Measurements from ENCODE around the gene ETNK2.
"Not testable (repeated sequence)": the region's sequence is repeated elsewhere in the genome, so short reads cannot be mapped to it uniquely, and the experiment has no call there.

The ETNK2 gene

GRCh38 chr1:204092632-204093420, 59.0 kb downstream of the ETNK2 start:
- DNase-seq (ENCODE audit: insufficient read length) = no peak
- no peak for FAIRE-seq
- TF ChIP-seq TAF1 (IDR thresholded peaks at IDR 0.05; ENCODE audit: borderline replicate concordance, low read depth, low read length) = no peak
- TF ChIP-seq POLR2AphosphoS5 (IDR thresholded peaks at IDR 0.05; ENCODE audit: low read depth, low read length) = no peak
- TF ChIP-seq POLR2A (IDR thresholded peaks at IDR 0.05; ENCODE audit: low read depth, low read length) = no peak

DNA sequence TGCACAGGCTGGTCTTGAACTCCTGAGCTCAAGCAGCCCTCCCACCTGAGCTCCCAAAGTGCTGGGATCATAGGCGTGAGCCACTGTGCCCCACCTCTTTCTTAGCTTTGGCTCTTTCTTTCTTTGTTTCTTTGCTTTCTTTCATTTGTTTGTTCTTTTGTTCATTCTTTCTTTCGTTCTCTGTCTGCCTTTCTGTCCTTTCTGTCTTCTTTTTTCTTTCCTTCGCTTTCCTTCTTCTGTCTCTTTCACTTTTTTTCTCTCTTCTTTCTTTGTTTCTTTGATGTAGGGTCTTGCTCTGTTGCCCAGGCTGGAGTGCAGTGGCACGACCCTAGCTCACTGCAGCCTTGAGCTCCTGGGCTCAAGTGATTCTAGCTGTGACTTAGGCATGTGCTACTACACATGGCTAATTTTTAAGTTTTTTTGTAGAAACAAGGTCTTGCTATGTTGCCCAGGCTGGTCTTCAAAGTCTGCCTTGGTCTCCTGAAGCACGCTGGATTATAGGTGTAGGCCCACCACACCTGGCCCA, 60.0 kb downstream of the ETNK2 start:
- DNase-seq (ENCODE audit: insufficient read length) (no peak), FAIRE-seq (no peak)
- TF ChIP-seq POLR2A (IDR thresholded peaks at IDR 0.05; ENCODE audit: low read depth, low read length) (no peak), TAF1 (IDR thresholded peaks at IDR 0.05; ENCODE audit: borderline replicate concordance, low read depth, low read length) (no peak), POLR2AphosphoS5 (IDR thresholded peaks at IDR 0.05; ENCODE audit: low read depth, low read length) (no peak)

GRCh38 chr1:204091066-204091465, 60.8 kb downstream of the ETNK2 start:
- DNase-seq (ENCODE audit: insufficient read length) (no peak), FAIRE-seq (no peak)
- TF ChIP-seq POLR2AphosphoS5 (IDR thresholded peaks at IDR 0.05; ENCODE audit: low read depth, low read length) (no peak), POLR2A (IDR thresholded peaks at IDR 0.05; ENCODE audit: low read depth, low read length) (no peak)

DNA sequence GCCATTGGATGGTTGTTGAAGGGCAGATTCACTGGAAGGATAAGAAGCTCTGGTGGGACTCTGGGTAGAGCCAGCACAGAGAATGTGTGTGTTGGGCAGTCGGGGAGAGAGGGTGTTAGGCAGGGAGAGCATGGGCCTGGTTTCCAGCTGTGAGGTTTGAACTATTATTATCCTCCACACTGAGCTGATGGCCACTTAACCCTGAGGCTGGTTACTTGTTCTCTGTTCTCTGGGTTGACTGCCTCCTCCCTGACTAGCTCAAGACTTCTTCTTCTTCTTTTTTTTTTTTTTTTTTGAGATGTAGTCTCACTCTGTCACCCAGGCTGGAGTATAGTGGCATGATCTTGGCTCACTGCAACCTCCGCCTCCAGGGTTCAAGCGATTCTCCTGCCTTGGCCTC, 61.7 kb downstream of the ETNK2 start:
- FAIRE-seq; DNase-seq (ENCODE audit: insufficient read length): not testable (repeated sequence)

GRCh38 chr1:204089044-204089751, 62.6 kb downstream of the ETNK2 start:
- FAIRE-seq (no peak), DNase-seq (ENCODE audit: insufficient read length) (no peak)
- TF ChIP-seq POLR2A (IDR thresholded peaks at IDR 0.05; ENCODE audit: low read depth, low read length) (no peak), TAF1 (IDR thresholded peaks at IDR 0.05; ENCODE audit: borderline replicate concordance, low read depth, low read length) (no peak), POLR2AphosphoS5 (IDR thresholded peaks at IDR 0.05; ENCODE audit: low read depth, low read length) (no peak)

GRCh38 chr1:204088596-204088995, 63.2 kb downstream of the ETNK2 start:
- no peak for DNase-seq (ENCODE audit: insufficient read length)
- TF ChIP-seq POLR2AphosphoS5 (IDR thresholded peaks at IDR 0.05; ENCODE audit: low read depth, low read length) (no peak), POLR2A (IDR thresholded peaks at IDR 0.05; ENCODE audit: low read depth, low read length) (no peak), TAF1 (IDR thresholded peaks at IDR 0.05; ENCODE audit: borderline replicate concordance, low read depth, low read length) (no peak)
- no peak for FAIRE-seq

DNA sequence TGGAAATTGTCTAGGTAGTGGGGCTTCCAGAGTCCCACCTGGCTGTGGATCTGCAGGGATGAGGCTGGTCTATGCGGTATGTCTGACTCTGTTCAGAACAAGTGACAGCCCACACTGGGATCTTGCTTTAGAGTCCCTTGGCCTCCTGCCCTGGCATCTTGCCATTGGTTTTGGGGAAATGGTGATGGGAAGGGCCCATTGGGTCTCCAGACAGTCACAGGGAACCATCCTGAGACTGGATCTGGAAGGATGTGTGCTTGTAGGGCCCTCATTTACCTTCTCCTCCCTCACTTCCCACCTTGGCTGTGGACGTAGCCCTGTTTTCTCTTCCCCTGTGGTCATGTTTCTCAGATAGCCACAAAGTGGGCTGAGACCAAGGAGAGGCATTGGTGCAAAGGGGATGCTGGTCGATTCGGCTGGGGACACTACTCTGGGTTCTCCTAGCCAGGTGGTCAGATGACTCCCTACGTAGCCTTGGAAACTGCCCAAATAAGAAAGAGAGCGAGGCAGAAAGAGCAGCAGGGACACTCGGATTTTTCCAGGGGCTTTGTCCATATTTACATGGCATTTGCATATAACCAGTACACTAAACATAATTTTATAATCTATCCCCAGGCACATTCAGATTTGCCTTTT, 63.8 kb downstream of the ETNK2 start:
- no peak for TF ChIP-seq TAF1 (IDR thresholded peaks at IDR 0.05; ENCODE audit: borderline replicate concordance, low read depth, low read length)
- no peak for TF ChIP-seq POLR2A (IDR thresholded peaks at IDR 0.05; ENCODE audit: low read depth, low read length)
- TF ChIP-seq POLR2AphosphoS5 (IDR thresholded peaks at IDR 0.05; ENCODE audit: low read depth, low read length) = no peak
- DNase-seq (ENCODE audit: insufficient read length) = no peak

GRCh38 chr1:204087181-204087892, 64.5 kb downstream of the ETNK2 start:
- DNase-seq (ENCODE audit: insufficient read length) (no peak), FAIRE-seq (no peak)
- TF ChIP-seq TAF1 (IDR thresholded peaks at IDR 0.05; ENCODE audit: borderline replicate concordance, low read depth, low read length) (no peak), POLR2A (IDR thresholded peaks at IDR 0.05; ENCODE audit: low read depth, low read length) (no peak), POLR2AphosphoS5 (IDR thresholded peaks at IDR 0.05; ENCODE audit: low read depth, low read length) (no peak)

More for the DNA sequence above, 63.8 kb downstream of the ETNK2 start:
- FAIRE-seq = no peak

DNA sequence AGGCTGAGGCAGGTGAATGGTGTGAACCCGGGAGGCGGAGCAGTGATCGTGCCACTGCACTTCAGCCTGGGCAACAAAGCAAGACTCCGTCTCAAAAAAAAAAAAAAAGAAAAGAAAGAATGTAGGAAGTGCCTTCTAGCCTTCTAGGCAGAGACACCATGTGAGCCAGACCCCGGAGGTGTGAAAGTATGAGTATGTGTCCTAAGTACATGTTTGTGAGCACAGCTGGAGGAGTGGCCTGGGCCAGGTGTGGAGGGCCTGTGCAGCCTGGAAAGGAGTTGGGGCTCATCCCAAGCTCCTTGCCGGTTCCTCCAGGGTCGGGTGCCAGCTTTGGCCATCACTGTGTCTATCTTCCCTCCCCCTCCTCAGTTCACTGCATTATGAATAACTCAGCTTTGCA, 66.0 kb downstream of the ETNK2 start:
- no peak for TF ChIP-seq POLR2AphosphoS5 (IDR thresholded peaks at IDR 0.05; ENCODE audit: low read depth, low read length)
- TF ChIP-seq POLR2A (IDR thresholded peaks at IDR 0.05; ENCODE audit: low read depth, low read length) = no peak
- no peak for TF ChIP-seq TAF1 (IDR thresholded peaks at IDR 0.05; ENCODE audit: borderline replicate concordance, low read depth, low read length)
- DNase-seq (ENCODE audit: insufficient read length) (no peak), FAIRE-seq (no peak)

DNA sequence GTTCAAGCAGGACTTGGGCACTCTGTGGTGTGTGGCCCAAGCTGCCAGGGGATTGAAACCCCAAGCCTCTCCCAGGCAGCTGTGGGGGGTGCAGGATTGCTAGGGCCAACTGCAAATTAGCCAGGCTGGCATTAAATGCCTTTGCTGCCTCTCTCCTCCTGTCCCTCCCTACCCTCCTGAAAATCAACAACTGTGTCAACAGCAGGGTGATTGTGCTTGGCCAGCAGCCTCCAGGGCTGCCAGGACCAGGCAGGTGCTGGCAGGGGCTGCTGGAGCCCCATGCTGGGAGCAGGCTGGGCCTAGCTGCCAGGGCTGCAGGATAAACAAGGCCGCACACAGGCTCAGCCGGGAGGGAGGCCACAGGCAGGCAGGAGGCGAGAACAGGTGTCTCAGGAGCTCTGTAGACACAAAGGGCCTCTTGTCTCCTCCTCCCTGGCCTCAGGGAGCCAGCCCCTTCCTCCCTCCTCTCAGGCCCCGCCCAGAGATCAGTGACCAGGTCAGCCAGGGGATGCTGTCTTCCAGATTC, 67.5 kb downstream of the ETNK2 start:
- DNase-seq (ENCODE audit: insufficient read length) = no peak
- no peak for FAIRE-seq
- TF ChIP-seq POLR2A (IDR thresholded peaks at IDR 0.05; ENCODE audit: low read depth, low read length) (no peak), TAF1 (IDR thresholded peaks at IDR 0.05; ENCODE audit: borderline replicate concordance, low read depth, low read length) (no peak), POLR2AphosphoS5 (IDR thresholded peaks at IDR 0.05; ENCODE audit: low read depth, low read length) (no peak)

DNA sequence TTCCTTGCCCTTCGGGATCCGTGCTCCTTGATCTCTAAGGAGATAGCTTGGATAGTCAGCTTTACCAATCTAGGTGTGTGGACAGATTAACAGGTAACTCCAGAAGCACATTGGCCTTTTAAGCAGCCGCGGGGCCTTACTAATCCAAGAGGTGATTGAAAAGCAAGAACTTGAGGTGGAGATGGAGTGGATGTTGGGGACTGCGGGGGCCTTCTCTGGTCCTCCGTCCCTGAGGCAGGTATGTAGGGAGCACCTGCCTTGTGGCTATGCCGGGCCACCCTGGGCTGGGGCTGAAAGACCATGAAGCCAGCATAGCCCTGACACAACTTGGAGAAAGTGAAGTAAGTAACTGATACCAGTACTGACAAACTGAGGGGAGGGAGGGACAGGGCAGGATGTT, 68.4 kb downstream of the ETNK2 start:
- DNase-seq (ENCODE audit: insufficient read length) (no peak), FAIRE-seq (no peak)
- TF ChIP-seq POLR2AphosphoS5 (IDR thresholded peaks at IDR 0.05; ENCODE audit: low read depth, low read length) = no peak
- no peak for TF ChIP-seq TAF1 (IDR thresholded peaks at IDR 0.05; ENCODE audit: borderline replicate concordance, low read depth, low read length)
- TF ChIP-seq POLR2A (IDR thresholded peaks at IDR 0.05; ENCODE audit: low read depth, low read length) = no peak

All from GM12892 (cell line).